Measurements from ENCODE around the gene WNT5B.
"Not testable (repeated sequence)": the region's sequence is repeated elsewhere in the genome, so short reads cannot be mapped to it uniquely, and the experiment has no call there.

WNT5B gene

GRCh38 chr12:1602706-1603105 is 26.3 kb upstream of the WNT5B start:
- DNase-seq: not testable (repeated sequence)

GRCh38 chr12:1603269-1603993 is 25.6 kb upstream of the WNT5B start:
- DNase-seq: no peak

GRCh38 chr12:1604464-1604863 is 24.6 kb upstream of the WNT5B start:
- DNase-seq: no peak

GRCh38 chr12:1605129-1606020 is 23.7 kb upstream of the WNT5B start:
- DNase-seq: peak; percentile 44 to 80

- DNase-seq: peak; percentile 1 to 7
Measured at GRCh38 chr12:1606021-1606622, 22.9 kb upstream of the WNT5B start.

GRCh38 chr12:1607940-1608712 is 20.9 kb upstream of the WNT5B start:
- no peak for DNase-seq

GRCh38 chr12:1608713-1609119 is 20.3 kb upstream of the WNT5B start:
- DNase-seq: no peak

- no peak for DNase-seq
Measured at GRCh38 chr12:1610072-1610643, 18.9 kb upstream of the WNT5B start.

GRCh38 chr12:1611803-1612572 is 17.0 kb upstream of the WNT5B start:
- peak; percentile 4 to 67 for DNase-seq

- no peak for DNase-seq
Measured at GRCh38 chr12:1613860-1614259, 15.2 kb upstream of the WNT5B start.

- DNase-seq: no peak
Measured at GRCh38 chr12:1614360-1614759, 14.7 kb upstream of the WNT5B start.

- DNase-seq: no peak
Measured at GRCh38 chr12:1616233-1617066, 12.6 kb upstream of the WNT5B start.

GRCh38 chr12:1618489-1618888 is 10.5 kb upstream of the WNT5B start:
- no peak for DNase-seq

- no peak for DNase-seq
Measured at GRCh38 chr12:1619159-1619558, 9.9 kb upstream of the WNT5B start.

- DNase-seq: no peak
Measured at GRCh38 chr12:1619587-1619986, 9.4 kb upstream of the WNT5B start.

- no peak for DNase-seq
Measured at GRCh38 chr12:1620092-1620491, 8.9 kb upstream of the WNT5B start.

GRCh38 chr12:1622406-1622805 is 6.6 kb upstream of the WNT5B start:
- no peak for DNase-seq

GRCh38 chr12:1629338-1630132 is 504 bp downstream of the WNT5B start:
- peak; percentile 54 to 55 for DNase-seq

- peak; percentile 72 to 76 for DNase-seq
Measured at GRCh38 chr12:1630133-1630826, 1.2 kb downstream of the WNT5B start.

Data from NCI-H524 (cell line).